Peyer's patch (tissue), 4 donors: ENCODE data around the gene SOX8. TPM values are rescaled to one million over a fixed set of nuclear protein-coding genes. Genes with fewer than 3 reads are reported as not detected.
"Not testable (repeated sequence)": the region's sequence is repeated elsewhere in the genome, so short reads cannot be mapped to it uniquely, and the experiment has no call there.

ENCODE experiments used
- DNase-seq, 3 donors: peaks; one replicate each; pipeline ENCODE4 v3.0.0-alpha.2; 2017 to 2019
- H3K27ac ChIP-seq, 4 donors: fragments of 200-600 bp; sonication (generic); one replicate each; pipeline ENCODE4 v1.5.1; 2016 to 2019
- H3K27me3 ChIP-seq, 2 donors: fragments of 200-600 bp; sonication (generic); one replicate each; pipeline ENCODE4 v1.5.1; 2019
- H3K36me3 ChIP-seq, 3 donors: fragments of 200-600 bp; sonication (generic); one replicate each; pipeline ENCODE4 v1.5.1; 2016 to 2019
- H3K4me1 ChIP-seq, 4 donors: fragments of 200-600 bp; sonication (generic); one replicate each; pipeline ENCODE4 v1.5.1; 2016 to 2019
- H3K4me3 ChIP-seq, 4 donors: fragments of 200-600 bp; sonication (generic); 1 replicate in 3 of 4; 2 replicates in 1 of 4; pipeline ENCODE4 v1.5.1; 2016 to 2019; ENCODE audit warnings: mild to moderate bottlenecking in 1 of 4
- H3K9me3 ChIP-seq, 4 donors: fragments of 200-600 bp; sonication (generic); one replicate each; pipeline ENCODE4 v1.5.1; 2016 to 2019; ENCODE audit warnings: mild to moderate bottlenecking in 1 of 4
- POLR2A ChIP-seq, 2 donors: fragments of 450-650 bp; IDR thresholded peaks; one replicate each; pipeline ENCODE4 v1.5.1; 2017; ENCODE audit warnings: antibody characterized with exemption in 2 of 2, mild to moderate bottlenecking in 2 of 2, moderate library complexity in 2 of 2
- total RNA-seq, 4 donors: library from RNA; depleted of rRNA; stranded (reverse); fragments of >200 nt; gene quantifications; one replicate each; pipeline ENCODE4 v1.1.0, GENCODE V29; 2016
- TF ChIP-seq, protein P1 (sequence below), 6 experiments: fragments of 450-650 bp in 4 of 6; fragments of 200-600 bp in 2 of 6; sonication (generic) in 1 of 6; IDR thresholded peaks; one replicate each; pipeline ENCODE4 v1.5.1; 2017 to 2019; ENCODE audit warnings: antibody characterized with exemption in 6 of 6, mild to moderate bottlenecking in 3 of 6, moderate library complexity in 1 of 6

Gene SOX8
- total RNA-seq, 4 donors from 2014 or later = 0.27 to 3.3 (median 1.1) TPM; not detected in 1

GRCh38 chr16:942436-943060 lies 39.0 kb upstream of the SOX8 start:
- Histone ChIP-seq H3K4me3 (no peak overlapping the region), H3K36me3 (peaks cover 0 to 13% (median 0%) of the 10 kb centered on the region in 3 donors), H3K9me3 (peaks cover 0 to 8% (median 2%) of the 10 kb centered on the region in 4 donors), H3K4me1 (no peaks in the 10 kb centered on the region), H3K27ac (no peak overlapping the region), H3K27me3 (no peaks in the 10 kb centered on the region)
- TF ChIP-seq POLR2A (IDR thresholded peaks at IDR 0.05) = no peak
- TF ChIP-seq, protein P1, sequence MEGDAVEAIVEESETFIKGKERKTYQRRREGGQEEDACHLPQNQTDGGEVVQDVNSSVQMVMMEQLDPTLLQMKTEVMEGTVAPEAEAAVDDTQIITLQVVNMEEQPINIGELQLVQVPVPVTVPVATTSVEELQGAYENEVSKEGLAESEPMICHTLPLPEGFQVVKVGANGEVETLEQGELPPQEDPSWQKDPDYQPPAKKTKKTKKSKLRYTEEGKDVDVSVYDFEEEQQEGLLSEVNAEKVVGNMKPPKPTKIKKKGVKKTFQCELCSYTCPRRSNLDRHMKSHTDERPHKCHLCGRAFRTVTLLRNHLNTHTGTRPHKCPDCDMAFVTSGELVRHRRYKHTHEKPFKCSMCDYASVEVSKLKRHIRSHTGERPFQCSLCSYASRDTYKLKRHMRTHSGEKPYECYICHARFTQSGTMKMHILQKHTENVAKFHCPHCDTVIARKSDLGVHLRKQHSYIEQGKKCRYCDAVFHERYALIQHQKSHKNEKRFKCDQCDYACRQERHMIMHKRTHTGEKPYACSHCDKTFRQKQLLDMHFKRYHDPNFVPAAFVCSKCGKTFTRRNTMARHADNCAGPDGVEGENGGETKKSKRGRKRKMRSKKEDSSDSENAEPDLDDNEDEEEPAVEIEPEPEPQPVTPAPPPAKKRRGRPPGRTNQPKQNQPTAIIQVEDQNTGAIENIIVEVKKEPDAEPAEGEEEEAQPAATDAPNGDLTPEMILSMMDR (IDR thresholded peaks at IDR 0.05) = no peak
- no peak for DNase-seq

- H3K9me3 ChIP-seq = peaks cover 0 to 8% (median 2%) of the 10 kb centered on the region in 4 donors
- no peak overlapping the region for H3K27ac ChIP-seq
- TF ChIP-seq POLR2A (IDR thresholded peaks at IDR 0.05) = no peak
- TF ChIP-seq, protein P1 (IDR thresholded peaks at IDR 0.05) = no peak
- H3K4me1 ChIP-seq = no peaks in the 10 kb centered on the region
- H3K27me3 ChIP-seq = no peaks in the 10 kb centered on the region
- peaks cover 0 to 13% (median 0%) of the 10 kb centered on the region in 3 donors for H3K36me3 ChIP-seq
- no peak overlapping the region for H3K4me3 ChIP-seq
- DNase-seq = no peak
These were observed 37.6 kb upstream of the SOX8 start for GRCh38 chr16:943971-944370.

- H3K4me1 ChIP-seq = no peaks in the 10 kb centered on the region
- TF ChIP-seq, protein P1 (IDR thresholded peaks at IDR 0.05) = no peak
- TF ChIP-seq POLR2A (IDR thresholded peaks at IDR 0.05) = no peak
- no peak overlapping the region for H3K4me3 ChIP-seq
- no peaks in the 10 kb centered on the region for H3K27me3 ChIP-seq
- peaks cover 0 to 13% (median 0%) of the 10 kb centered on the region in 3 donors for H3K36me3 ChIP-seq
- DNase-seq = no peak
- H3K9me3 ChIP-seq = peaks cover 0 to 8% (median 2%) of the 10 kb centered on the region in 4 donors
- no peak overlapping the region for H3K27ac ChIP-seq
These were observed 36.1 kb upstream of the SOX8 start for GRCh38 chr16:945271-946047.

- H3K27ac ChIP-seq = no peak overlapping the region
- H3K36me3 ChIP-seq = peaks cover 0 to 12% (median 0%) of the 10 kb centered on the region in 3 donors
- H3K27me3 ChIP-seq = no peaks in the 10 kb centered on the region
- H3K4me1 ChIP-seq = no peaks in the 10 kb centered on the region
- no peak overlapping the region for H3K4me3 ChIP-seq
- TF ChIP-seq, protein P1 (IDR thresholded peaks at IDR 0.05) = no peak
- no peak for TF ChIP-seq POLR2A (IDR thresholded peaks at IDR 0.05)
- DNase-seq = no peak
- H3K9me3 ChIP-seq = peaks cover 0 to 8% (median 2%) of the 10 kb centered on the region in 4 donors
These were observed 35.5 kb upstream of the SOX8 start for GRCh38 chr16:946048-946395.

DNA sequence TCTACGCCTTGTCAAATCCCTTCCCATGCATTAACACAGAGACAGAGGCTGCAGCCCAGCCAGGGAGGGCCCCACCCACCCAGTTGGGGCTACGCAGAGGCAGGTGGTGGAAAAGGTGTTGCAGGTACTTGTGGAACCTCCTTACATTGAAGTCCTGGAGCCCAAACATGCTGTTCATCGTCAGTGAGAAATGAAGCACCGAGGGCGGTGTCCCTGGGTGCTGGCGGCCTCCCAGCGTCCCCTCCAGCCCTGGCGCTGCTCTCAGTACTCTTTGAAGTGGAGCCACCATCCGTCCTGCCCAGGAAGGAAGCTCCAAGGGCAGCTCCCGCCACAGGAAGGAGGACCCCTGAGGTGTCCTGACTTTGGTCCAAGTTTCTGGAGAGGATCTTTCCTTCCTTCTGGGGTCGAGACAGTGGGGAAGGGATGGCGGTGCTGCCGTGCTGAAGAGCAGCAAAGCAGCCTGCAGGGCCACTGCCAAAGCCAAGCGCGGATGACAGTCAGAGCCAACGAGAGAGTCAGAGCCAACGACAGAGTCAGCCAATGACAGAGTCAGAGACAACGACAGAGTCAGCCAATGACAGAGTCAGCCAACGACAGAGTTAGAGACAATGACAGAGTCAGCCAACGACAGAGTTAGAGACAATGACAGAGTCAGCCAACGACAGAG lies 34.2 kb upstream of the SOX8 start:
- Histone ChIP-seq H3K27ac (no peak overlapping the region), H3K4me1 (no peaks in the 10 kb centered on the region), H3K27me3 (no peaks in the 10 kb centered on the region), H3K36me3 (peaks cover 0 to 19% (median 0%) of the 10 kb centered on the region in 3 donors), H3K9me3 (peaks cover 0 to 3% (median 0%) of the 10 kb centered on the region in 4 donors), H3K4me3 (no peak overlapping the region)
- no peak for DNase-seq
- no peak for TF ChIP-seq POLR2A (IDR thresholded peaks at IDR 0.05)
- TF ChIP-seq, protein P1 (IDR thresholded peaks at IDR 0.05) = no peak

DNA sequence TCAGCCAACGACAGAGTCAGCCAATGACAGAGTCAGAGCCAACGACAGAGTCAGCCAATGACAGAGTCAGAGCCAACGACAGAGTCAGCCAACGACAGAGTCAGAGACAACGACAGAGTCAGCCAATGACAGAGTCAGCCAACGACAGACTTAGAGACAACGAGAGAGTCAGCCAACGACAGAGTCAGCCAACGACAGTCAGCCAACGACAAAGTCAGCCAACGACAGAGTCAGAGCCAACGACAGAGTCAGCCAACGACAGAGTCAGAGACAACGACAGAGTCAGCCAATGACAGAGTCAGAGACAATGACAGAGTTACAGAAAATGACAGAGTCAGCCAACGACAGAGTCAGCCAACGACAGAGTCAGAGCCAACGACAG lies 33.7 kb upstream of the SOX8 start:
- H3K27me3 ChIP-seq, H3K27ac ChIP-seq, H3K9me3 ChIP-seq, H3K4me1 ChIP-seq, H3K4me3 ChIP-seq, DNase-seq: not testable (repeated sequence)
- H3K36me3 ChIP-seq = peaks cover 0 to 20% (median 0%) of the 10 kb centered on the region in 3 donors

DNA sequence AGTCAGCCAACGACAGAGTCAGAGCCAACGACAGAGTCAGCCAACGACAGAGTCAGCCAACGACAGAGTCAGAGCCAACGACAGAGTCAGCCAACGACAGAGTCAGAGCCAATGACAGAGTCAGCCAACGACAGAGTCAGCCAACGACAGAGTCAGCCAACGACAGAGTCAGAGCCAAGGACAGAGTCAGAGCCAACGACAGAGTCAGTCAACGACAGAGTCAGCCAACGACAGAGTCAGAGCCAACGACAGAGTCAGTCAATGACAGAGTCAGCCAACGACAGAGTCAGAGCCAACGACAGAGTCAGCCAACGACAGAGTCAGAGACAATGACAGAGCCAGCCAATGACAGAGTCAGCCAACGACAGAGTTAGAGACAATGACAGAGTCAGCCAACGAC lies 32.8 kb upstream of the SOX8 start:
- peaks cover 0 to 20% (median 0%) of the 10 kb centered on the region in 3 donors for H3K36me3 ChIP-seq
- not testable (repeated sequence) for H3K4me3 ChIP-seq, H3K9me3 ChIP-seq, DNase-seq, H3K27me3 ChIP-seq, H3K27ac ChIP-seq, H3K4me1 ChIP-seq

- H3K9me3 ChIP-seq, H3K27me3 ChIP-seq, H3K4me3 ChIP-seq, H3K4me1 ChIP-seq, DNase-seq, H3K27ac ChIP-seq: not testable (repeated sequence)
- H3K36me3 ChIP-seq = peaks cover 0 to 25% (median 0%) of the 10 kb centered on the region in 3 donors
These were observed 30.6 kb upstream of the SOX8 start for GRCh38 chr16:950733-951573.
